Measurements from ENCODE around the gene GRIK4.

GRCh38 chr11:120972621-120973020, 461.1 kb downstream of the GRIK4 start:
- no peak for TF ChIP-seq TEAD4 (IDR thresholded peaks at IDR 0.05; ENCODE audit: borderline replicate concordance, insufficient read depth)
- no peak for TF ChIP-seq EP300 (IDR thresholded peaks at IDR 0.05; ENCODE audit: borderline replicate concordance in 1 of 2, low read depth in 1 of 2, low read length in 1 of 2)

Data from SK-N-SH (cell line).